Calu3 (cell line): ENCODE results near the gene DOHH. TPM values are rescaled to one million over a fixed set of nuclear protein-coding genes. Genes with fewer than 3 reads are reported as not detected.

ENCODE experiments used
- BruUV-seq: library from RNA; stranded (reverse); fragments of 400-500 nt; replicated peaks from 2 replicates; lab custom pipeline; 2021; lab: Mats Ljungman, UMichigan
- CTCF ChIA-PET: fragments of 300-600 bp; sonication (Branson Sonifier 250); formaldehyde crosslinking; loops from one replicate; lab custom pipeline; 2022; ENCODE audit warnings: antibody characterized with exemption; lab: Charles Lee
- DNase-seq: peaks from one replicate; pipeline ENCODE4 v3.0.0; 2022
- H3K27ac Mint-ChIP-seq: one replicate; pipeline ENCODE4 v1.8.0; 2022; ENCODE audit warnings: mixed read lengths; ENCODE audit not compliant: unreplicated experiment
- H3K27me3 Mint-ChIP-seq: one replicate; pipeline ENCODE4 v1.8.0; 2022; ENCODE audit warnings: mixed read lengths; ENCODE audit not compliant: unreplicated experiment
- H3K36me3 Mint-ChIP-seq: one replicate; pipeline ENCODE4 v1.8.0; 2022; ENCODE audit warnings: mild to moderate bottlenecking, moderate library complexity, mixed read lengths; ENCODE audit not compliant: insufficient read depth, unreplicated experiment
- H3K4me1 Mint-ChIP-seq: one replicate; pipeline ENCODE4 v1.8.0; 2022; ENCODE audit warnings: mild to moderate bottlenecking, low read depth, mixed read lengths; ENCODE audit not compliant: unreplicated experiment
- H3K4me3 Mint-ChIP-seq: one replicate; pipeline ENCODE4 v1.8.0; 2022; ENCODE audit warnings: mild to moderate bottlenecking, low read depth, moderate library complexity, mixed read lengths; ENCODE audit not compliant: unreplicated experiment
- H3K9me3 Mint-ChIP-seq: one replicate; pipeline ENCODE4 v1.8.0; 2022; ENCODE audit warnings: low read depth, mixed read lengths; ENCODE audit not compliant: unreplicated experiment
- CTCF ChIP-seq: fragments of 200-600 bp; IDR thresholded peaks from one replicate; pipeline ENCODE4 v1.8.0; 2022; ENCODE audit warnings: antibody characterized with exemption; ENCODE audit not compliant: unreplicated experiment
- intact Hi-C: fragments of 100-400 bp; cut with micrococcal nuclease; formaldehyde crosslinking; loops from one replicate; pipeline ENCODE4 v1.10.0; 2022; ENCODE audit not compliant: unreplicated experiment
- total RNA-seq: library from RNA; stranded (reverse); gene quantifications from 2 replicates; pipeline ENCODE4 v1.2.3, GENCODE V29; 2022

DOHH gene
- total RNA-seq, 1 experiment from 2014 or later: 11.6 TPM

GRCh38 chr19:3459965-3460582 is 40.4 kb downstream of the DOHH start:
- no peak for TF ChIP-seq CTCF
- no peaks in the 10 kb centered on the region for H3K9me3 Mint-ChIP-seq
- H3K4me1 Mint-ChIP-seq: no peaks in the 10 kb centered on the region
- no peaks in the 10 kb centered on the region for H3K27me3 Mint-ChIP-seq
- CTCF ChIA-PET: no interaction called here
- no peak overlapping the region for H3K27ac Mint-ChIP-seq
- no peak overlapping the region for H3K4me3 Mint-ChIP-seq
- no TSS peak for BruUV-seq
- DNase-seq: no peak
- intact Hi-C loops: no loop called here
- peaks cover 15% of the 10 kb centered on the region for H3K36me3 Mint-ChIP-seq

DNA sequence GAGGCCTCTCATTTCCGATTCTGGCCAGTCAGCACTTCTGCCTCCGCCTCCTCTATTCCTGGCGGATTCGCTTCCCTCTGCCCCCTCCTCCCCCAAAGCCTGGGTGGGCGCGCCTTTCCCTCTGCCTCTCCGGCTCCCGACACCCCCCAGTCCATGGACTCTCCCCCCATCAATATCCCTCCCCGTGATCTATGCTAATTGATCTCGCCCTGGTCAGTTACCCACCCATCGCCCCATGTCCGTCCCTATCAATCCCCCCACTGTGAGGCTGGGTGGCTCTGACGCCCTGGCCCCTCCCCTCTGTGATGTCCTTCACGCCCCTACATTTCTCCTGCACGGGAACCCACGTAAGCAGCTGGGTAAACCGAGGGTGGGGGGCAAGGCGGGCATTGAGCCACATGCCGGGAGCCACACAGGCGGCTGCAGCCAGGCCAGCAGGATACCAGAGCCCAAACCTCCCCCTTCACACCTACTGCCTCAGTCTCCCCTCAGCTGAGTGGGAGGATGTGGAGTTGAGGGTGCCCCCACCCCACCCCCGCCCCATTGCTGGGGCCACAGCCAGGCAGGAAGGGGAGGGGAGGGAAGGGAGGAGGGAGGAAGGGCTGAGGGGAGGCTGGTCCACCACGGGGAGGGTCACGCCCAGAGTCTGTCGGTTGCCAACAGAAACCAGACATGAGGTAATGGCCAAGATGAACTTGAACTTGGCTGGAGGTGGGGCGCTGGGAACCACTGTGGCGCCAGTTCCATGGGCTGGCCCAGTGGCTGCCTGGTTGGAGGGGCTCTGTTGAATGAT is 41.2 kb downstream of the DOHH start:
- peaks cover 20% of the 10 kb centered on the region for H3K36me3 Mint-ChIP-seq
- no peaks in the 10 kb centered on the region for H3K9me3 Mint-ChIP-seq
- no peaks in the 10 kb centered on the region for H3K4me1 Mint-ChIP-seq
- DNase-seq: no peak
- CTCF ChIA-PET: interaction anchor here (0.5 kb wide), 1 partner anchor 17 kb away, joined by 4 read pairs; no protein-coding TSS in a partner anchor
- H3K4me3 Mint-ChIP-seq: no peak overlapping the region
- no peak for TF ChIP-seq CTCF
- BruUV-seq: no TSS peak
- intact Hi-C loops: no loop called here
- H3K27ac Mint-ChIP-seq: no peak overlapping the region
- H3K27me3 Mint-ChIP-seq: no peaks in the 10 kb centered on the region

DNA sequence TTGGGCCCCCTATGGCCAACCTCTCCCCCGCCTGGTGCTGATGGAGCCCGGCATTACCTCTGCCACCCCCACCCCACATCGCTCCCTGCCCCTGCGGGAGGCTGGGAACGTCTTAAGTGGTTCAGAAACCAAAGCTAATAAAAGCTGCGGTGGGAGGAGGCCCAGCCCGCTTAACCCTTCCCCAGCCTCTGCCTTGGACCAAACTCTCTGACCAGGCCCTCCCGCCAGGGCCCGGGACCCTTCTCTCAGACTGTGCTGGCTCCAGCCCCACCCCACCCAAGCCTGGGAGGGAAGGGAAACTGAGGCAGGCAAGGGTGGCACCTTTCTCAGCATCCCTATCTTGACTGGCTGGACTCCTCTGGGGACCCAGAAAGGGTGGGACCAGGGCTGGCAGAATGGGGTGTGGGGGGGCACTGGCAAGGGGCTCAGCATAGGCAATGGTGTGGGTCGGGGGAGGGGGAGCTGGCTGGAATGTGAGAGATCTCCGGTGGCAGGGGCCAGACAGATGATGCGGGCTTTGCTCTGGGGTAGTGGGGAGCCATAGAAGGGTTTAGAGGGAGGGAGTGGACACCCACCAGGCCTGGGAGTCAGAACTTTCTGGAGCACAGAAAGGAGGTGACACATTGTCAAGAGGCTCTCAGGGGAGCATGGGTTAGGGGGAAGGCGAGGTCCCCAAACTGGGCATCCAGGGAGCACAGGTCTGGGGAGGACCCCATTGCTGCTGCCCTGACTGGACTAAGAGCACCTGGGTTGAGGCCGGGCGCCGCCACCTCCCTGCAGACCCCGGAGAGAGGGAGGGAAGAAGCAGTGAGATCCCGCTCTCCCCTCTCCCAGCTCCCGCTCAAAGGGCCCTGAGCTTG is 42.0 kb downstream of the DOHH start:
- CTCF ChIA-PET: no interaction called here
- H3K9me3 Mint-ChIP-seq: no peaks in the 10 kb centered on the region
- H3K4me1 Mint-ChIP-seq: no peaks in the 10 kb centered on the region
- no TSS peak for BruUV-seq
- no peak overlapping the region for H3K27ac Mint-ChIP-seq
- no peak for DNase-seq
- no peaks in the 10 kb centered on the region for H3K27me3 Mint-ChIP-seq
- H3K4me3 Mint-ChIP-seq: no peak overlapping the region
- intact Hi-C loops: no loop called here
- TF ChIP-seq CTCF: no peak
- peaks cover 20% of the 10 kb centered on the region for H3K36me3 Mint-ChIP-seq

DNA sequence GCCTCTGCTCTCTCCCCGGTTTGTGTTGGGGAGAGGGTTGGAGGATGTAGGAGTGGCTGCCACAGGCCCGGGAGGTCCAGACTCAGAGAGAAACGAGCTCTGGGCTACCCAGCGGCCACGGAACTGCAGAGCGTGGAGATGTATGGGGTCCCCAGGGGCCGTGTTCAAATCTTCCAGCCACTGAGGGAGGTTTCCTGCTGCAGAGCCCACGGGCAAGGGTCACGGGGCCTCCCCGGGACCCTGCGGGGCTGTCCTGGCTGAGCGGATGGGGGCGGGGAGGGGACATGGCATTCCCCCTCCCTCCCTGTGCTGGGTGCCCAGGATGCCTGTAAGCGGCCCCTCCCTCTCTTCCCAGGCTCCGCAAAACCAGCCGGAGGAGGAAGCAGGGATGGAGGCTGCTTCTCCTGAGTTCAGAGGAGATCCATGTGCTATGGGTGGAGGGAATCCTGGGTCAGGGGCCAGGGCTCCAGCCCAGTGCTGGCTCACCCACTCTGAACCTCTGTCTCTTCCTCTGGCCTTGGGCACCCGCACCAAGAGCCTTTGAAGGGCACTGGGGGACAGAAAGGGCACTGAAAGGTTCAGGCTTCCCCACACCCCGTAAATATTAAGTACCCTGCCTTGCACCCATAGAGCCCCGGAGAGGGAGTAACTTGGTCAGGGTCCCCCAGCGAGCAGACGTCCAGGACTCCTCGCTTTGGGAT is 42.8 kb downstream of the DOHH start:
- H3K27me3 Mint-ChIP-seq: no peaks in the 10 kb centered on the region
- H3K36me3 Mint-ChIP-seq: peaks cover 23% of the 10 kb centered on the region
- CTCF ChIA-PET: no interaction called here
- TF ChIP-seq CTCF: no peak
- no peaks in the 10 kb centered on the region for H3K4me1 Mint-ChIP-seq
- no peaks in the 10 kb centered on the region for H3K9me3 Mint-ChIP-seq
- H3K4me3 Mint-ChIP-seq: no peak overlapping the region
- intact Hi-C loops: no loop called here
- no peak for DNase-seq
- no peak overlapping the region for H3K27ac Mint-ChIP-seq
- no TSS peak for BruUV-seq
